ENCODE results near the gene CUL4B.
A peak's percentile ranks its signal among the peaks of the same experiment; 100 is the strongest.
"Not testable (repeated sequence)": the region's sequence is repeated elsewhere in the genome, so short reads cannot be mapped to it uniquely, and the experiment has no call there.

The CUL4B gene

DNA sequence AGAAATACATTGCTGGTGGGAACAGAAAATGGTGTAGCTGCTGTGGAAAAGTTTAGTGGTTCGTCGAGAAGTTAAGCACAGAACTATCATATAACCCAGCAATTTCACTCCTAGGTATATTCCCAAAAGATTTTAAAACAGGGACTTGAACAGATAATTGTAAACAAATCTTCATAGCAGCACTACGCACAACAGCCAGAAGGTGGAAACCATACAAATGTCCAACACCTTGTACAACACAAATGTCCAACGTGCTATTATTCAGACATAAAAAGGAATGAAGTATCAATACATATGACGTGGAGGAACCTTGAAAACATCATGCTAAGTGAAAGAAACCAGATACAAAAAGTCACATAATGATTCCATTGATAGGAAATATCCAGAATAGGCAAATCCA lies 37.9 kb downstream of the CUL4B start:
- no peak for DNase-seq (ENCODE audit: low spot score)

DNA sequence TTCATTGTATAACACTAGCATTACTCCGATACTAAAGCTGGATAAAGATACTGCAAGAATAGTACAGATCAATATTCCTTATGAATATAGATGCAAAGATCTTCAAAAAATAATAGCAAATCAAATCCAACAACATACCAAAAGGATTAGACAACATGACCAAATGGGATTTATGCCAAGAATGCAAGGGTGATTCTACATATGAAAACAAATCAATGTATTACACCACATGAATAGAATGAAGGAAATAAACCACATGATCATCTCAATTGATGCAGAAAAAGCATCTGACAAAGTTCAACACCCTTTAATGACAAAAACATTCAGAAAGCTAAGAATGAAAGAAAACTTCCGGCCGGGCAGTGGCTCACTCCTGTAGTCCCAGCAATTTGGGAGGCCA lies 42.8 kb downstream of the CUL4B start:
- DNase-seq (ENCODE audit: low spot score): peak; percentile 88

GRCh38 chrX:120514236-120514635 lies 46.5 kb downstream of the CUL4B start:
- peak; percentile 42 for DNase-seq (ENCODE audit: low spot score)

GRCh38 chrX:120512627-120513026 lies 48.1 kb downstream of the CUL4B start:
- peak; percentile 29 for DNase-seq (ENCODE audit: low spot score)

GRCh38 chrX:120512222-120512621 lies 48.5 kb downstream of the CUL4B start:
- no peak for DNase-seq (ENCODE audit: low spot score)

GRCh38 chrX:120504569-120504968 lies 56.2 kb downstream of the CUL4B start:
- no peak for DNase-seq (ENCODE audit: low spot score)

GRCh38 chrX:120499301-120500072 lies 61.3 kb downstream of the CUL4B start:
- no peak for DNase-seq (ENCODE audit: low spot score)

DNA sequence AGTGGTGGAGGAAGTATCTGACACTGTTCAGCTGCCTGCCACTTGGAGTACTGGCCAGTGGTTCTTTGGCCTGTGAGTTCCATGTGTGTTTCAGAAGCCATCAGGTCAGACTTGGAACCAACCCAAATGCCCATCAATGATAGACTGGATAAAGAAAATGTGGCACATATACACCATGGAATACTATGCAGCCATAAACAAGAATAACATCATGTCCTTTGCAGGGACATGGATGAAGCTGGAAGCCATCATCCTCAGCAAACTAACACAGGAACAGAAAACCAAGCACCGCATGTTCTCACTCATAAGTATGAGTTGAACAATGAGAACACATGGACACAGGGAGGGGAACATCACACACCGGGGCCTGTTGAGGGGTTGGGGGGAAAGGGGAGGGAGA lies 70.6 kb downstream of the CUL4B start:
- not testable (repeated sequence) for DNase-seq (ENCODE audit: low spot score)

GRCh38 chrX:120486786-120487185 lies 74.0 kb downstream of the CUL4B start:
- DNase-seq (ENCODE audit: low spot score): no peak

DNA sequence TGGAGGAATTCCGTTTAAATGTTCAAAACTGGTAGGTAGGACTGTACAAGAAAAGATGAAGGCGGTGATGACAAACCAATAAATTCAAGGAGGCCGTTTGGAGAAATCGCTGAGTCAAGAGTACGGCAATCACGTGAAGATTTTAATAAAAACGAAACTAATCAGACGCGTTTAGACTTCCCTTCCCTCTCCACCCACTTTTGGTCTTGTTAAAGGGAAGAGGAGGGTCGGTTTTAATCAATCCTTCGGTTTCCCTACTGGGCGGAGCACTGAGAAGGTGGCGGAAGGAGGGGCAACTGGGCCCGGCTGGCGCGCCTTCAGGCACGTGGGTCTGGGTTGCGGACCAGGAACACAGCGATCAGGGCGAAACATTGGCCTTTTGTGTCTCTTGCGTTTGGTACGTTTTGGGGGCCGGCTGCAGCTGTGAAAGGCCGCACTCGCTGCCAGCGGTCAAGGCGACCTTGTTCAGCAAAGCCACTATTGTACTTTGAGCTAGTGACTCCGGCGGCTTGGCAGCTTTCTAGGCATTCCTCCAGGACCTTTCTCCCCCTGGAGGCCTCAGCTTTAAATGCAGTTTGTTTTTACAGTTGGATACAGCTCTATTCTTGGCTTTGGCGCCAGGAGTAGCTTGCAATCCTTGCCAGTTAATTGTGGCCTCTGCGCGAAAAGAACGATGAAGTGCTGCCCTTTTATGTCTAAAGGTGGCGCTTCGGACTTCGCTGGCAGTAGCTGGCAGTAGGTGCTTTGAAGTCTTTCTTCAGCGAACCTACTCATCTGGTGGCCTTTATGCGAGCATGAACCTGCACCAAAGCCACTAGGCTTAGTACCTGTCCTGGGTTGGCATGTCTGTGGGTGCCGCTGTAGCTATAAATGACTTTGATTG lies 74.9 kb downstream of the CUL4B start:
- DNase-seq (ENCODE audit: low spot score): peak; percentile 85

DNA sequence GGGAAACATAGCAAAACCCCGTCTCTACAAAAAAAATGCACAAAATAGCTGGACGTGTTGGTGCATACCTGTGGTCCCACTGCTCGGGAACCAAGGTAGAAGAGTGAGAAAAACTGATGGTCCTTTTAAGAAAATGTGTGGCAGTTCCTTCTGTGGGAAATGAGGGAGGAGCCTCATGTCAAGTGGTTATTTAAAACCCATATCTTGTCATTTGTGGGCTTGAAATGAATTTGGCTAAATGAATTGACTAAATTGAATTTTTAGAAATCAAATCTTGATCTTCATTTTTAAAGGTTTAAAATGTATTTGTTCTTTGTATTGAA lies 75.5 kb downstream of the CUL4B start:
- no peak for DNase-seq (ENCODE audit: low spot score)

GRCh38 chrX:120477453-120477852 lies 83.3 kb downstream of the CUL4B start:
- peak; percentile 93 for DNase-seq (ENCODE audit: low spot score)

GRCh38 chrX:120476714-120477113 lies 84.0 kb downstream of the CUL4B start:
- DNase-seq (ENCODE audit: low spot score): no peak

DNA sequence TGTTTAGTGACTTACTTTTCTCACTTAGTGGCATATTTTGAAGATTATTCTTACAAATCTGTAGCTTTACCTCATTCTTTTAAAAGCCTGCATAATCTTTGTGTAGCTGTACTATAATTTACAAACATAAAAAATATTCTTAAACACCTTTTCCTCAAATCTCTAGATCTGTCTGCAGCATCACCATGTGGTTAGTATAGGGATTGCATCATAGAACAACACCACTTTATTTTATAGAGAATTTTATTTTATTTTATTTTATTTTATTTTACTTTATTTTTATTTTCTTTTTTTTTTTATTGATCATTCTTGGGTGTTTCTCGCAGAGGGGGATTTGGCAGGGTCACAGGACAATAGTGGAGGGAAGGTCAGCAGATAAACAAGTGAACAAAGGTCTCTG lies 85.3 kb downstream of the CUL4B start:
- DNase-seq (ENCODE audit: low spot score): peak; percentile 33
